PFSK-1 (cell line): ENCODE measurements around the gene MRPS21.

Experiments used
- FOXP2 ChIP-seq: optimal IDR thresholded peaks from 2 replicates; pipeline ENCODE3; 2011; ENCODE audit warnings: borderline replicate concordance, control low read depth, inconsistent platforms; ENCODE audit not compliant: insufficient read depth; ENCODE audit errors: extremely low read length, extremely low read depth
- POLR2AphosphoS5 ChIP-seq: IDR thresholded peaks from 2 replicates; pipeline ENCODE4 v1.6.1; 2012; ENCODE audit warnings: low read depth, mild to moderate bottlenecking, control low read depth, low read length, moderate library complexity
- SIN3A ChIP-seq: IDR thresholded peaks from 2 replicates; pipeline ENCODE4 v1.6.1; 2012; ENCODE audit warnings: mild to moderate bottlenecking, low read length, moderate library complexity, borderline replicate concordance; ENCODE audit not compliant: insufficient read depth
- TAF1 ChIP-seq: IDR thresholded peaks from 2 replicates; pipeline ENCODE4 v1.6.1; 2012; ENCODE audit warnings: low read length, control low read depth, borderline replicate concordance; ENCODE audit not compliant: insufficient read depth
- TF ChIP-seq, protein P1 (sequence below), 2 experiments: IDR thresholded peaks; 2 replicates each; pipeline versions ENCODE4 v1.6.1 to v1.8.0; 2011 to 2012; ENCODE audit warnings: low read depth in 2 of 2, low read length in 2 of 2, control low read depth in 1 of 2, inconsistent platforms in 1 of 2, mild to moderate bottlenecking in 1 of 2, moderate library complexity in 1 of 2; ENCODE audit not compliant: insufficient read depth in 1 of 2

DNA sequence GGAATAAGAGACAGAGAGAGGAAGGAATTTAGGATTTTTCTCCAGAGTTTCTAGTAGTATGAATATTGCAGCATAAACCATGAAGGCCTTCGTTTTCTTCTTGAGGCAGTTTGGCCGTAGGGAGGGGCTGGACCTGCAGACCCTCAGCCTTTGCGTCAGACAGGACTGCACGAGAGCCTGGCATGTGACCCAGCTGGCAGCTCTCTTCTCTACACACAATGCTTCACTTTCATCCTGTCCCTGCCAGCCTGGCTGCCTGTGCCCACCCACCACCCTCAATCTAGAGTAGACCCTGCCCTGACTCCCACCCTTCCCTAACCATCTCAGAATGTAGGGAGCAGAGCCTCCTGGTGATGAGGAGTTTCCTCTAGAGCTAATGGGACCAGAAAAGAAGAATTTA is 34.4 kb upstream of the MRPS21 start:
- no peak for TF ChIP-seq TAF1
- TF ChIP-seq POLR2AphosphoS5 = no peak
- TF ChIP-seq FOXP2 = no peak
- no peak for TF ChIP-seq SIN3A
- TF ChIP-seq, protein P1, sequence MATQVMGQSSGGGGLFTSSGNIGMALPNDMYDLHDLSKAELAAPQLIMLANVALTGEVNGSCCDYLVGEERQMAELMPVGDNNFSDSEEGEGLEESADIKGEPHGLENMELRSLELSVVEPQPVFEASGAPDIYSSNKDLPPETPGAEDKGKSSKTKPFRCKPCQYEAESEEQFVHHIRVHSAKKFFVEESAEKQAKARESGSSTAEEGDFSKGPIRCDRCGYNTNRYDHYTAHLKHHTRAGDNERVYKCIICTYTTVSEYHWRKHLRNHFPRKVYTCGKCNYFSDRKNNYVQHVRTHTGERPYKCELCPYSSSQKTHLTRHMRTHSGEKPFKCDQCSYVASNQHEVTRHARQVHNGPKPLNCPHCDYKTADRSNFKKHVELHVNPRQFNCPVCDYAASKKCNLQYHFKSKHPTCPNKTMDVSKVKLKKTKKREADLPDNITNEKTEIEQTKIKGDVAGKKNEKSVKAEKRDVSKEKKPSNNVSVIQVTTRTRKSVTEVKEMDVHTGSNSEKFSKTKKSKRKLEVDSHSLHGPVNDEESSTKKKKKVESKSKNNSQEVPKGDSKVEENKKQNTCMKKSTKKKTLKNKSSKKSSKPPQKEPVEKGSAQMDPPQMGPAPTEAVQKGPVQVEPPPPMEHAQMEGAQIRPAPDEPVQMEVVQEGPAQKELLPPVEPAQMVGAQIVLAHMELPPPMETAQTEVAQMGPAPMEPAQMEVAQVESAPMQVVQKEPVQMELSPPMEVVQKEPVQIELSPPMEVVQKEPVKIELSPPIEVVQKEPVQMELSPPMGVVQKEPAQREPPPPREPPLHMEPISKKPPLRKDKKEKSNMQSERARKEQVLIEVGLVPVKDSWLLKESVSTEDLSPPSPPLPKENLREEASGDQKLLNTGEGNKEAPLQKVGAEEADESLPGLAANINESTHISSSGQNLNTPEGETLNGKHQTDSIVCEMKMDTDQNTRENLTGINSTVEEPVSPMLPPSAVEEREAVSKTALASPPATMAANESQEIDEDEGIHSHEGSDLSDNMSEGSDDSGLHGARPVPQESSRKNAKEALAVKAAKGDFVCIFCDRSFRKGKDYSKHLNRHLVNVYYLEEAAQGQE (IDR thresholded peaks at IDR 0.05; ENCODE audit: insufficient read depth in 1 of 2, low read depth in 2 of 2, low read length in 2 of 2) = no peak
